Sigmoid colon (tissue), 7 donors: ENCODE data around the gene PRR7. TPM values are rescaled to one million over a fixed set of nuclear protein-coding genes. Genes with fewer than 3 reads are reported as not detected.

Experiments used
- DNase-seq: peaks from one replicate; pipeline ENCODE4 v3.0.0-alpha.2; 2019
- H3K27ac ChIP-seq, 4 donors: fragments of 200-600 bp; sonication (generic); one replicate each; pipeline ENCODE4 v1.5.1; 2016 to 2019; ENCODE audit warnings: mild to moderate bottlenecking in 1 of 4
- H3K27me3 ChIP-seq, 3 donors: fragments of 200-600 bp; sonication (generic); one replicate each; pipeline ENCODE4 v1.5.1; 2019; ENCODE audit warnings: mild to moderate bottlenecking in 1 of 3
- H3K36me3 ChIP-seq, 4 donors: fragments of 200-600 bp; sonication (generic); one replicate each; pipeline ENCODE4 v1.5.1; 2016 to 2019
- H3K4me1 ChIP-seq, 4 donors: fragments of 200-600 bp; sonication (generic); one replicate each; pipeline ENCODE4 v1.5.1; 2017 to 2019
- H3K4me3 ChIP-seq, 4 donors: fragments of 200-600 bp; sonication (generic); one replicate each; pipeline ENCODE4 v1.5.1; 2017 to 2019; ENCODE audit warnings: mild to moderate bottlenecking in 2 of 4, moderate library complexity in 1 of 4
- H3K9me3 ChIP-seq, 4 donors: fragments of 200-600 bp in 3 of 4; sonication (generic) in 3 of 4; one replicate each; pipeline versions ENCODE4 v1.5.1 to v1.6.1; 2013 to 2019
- EP300 ChIP-seq, 4 donors: sonication (generic); formaldehyde crosslinking; IDR thresholded peaks; one replicate each; pipeline ENCODE4 v1.6.1; 2017; ENCODE audit warnings: antibody characterized with exemption in 4 of 4
- POLR2A ChIP-seq, 2 donors: fragments of 450-650 bp; IDR thresholded peaks; one replicate each; pipeline ENCODE4 v1.6.1; 2016; ENCODE audit warnings: antibody characterized with exemption in 2 of 2, mild to moderate bottlenecking in 2 of 2, moderate library complexity in 2 of 2
- POLR2AphosphoS5 ChIP-seq, 4 donors: sonication (generic); formaldehyde crosslinking; IDR thresholded peaks; one replicate each; pipeline ENCODE4 v1.6.1; 2017; ENCODE audit warnings: antibody characterized with exemption in 4 of 4
- WGBS, 2 donors: extraction: QIAGEN DNeasy Blood & Tissue Kit; methylation state at CpG; one replicate each; pipeline ENCODE4 v1.1.7; 2013; 5-methylcytosine and 5-hydroxymethylcytosine counted together
- intact Hi-C: fragments of 100-400 bp; cut with DNase I; formaldehyde crosslinking; loops from one replicate; pipeline ENCODE4 v1.15.1; 2023
- polyA plus RNA-seq, 3 donors: library from polyadenylated mRNA; stranded (reverse); fragments of 200-250 nt; gene quantifications; one replicate each; pipeline ENCODE4 v1.2.3, GENCODE V29; 2013
- total RNA-seq, 4 donors: library from RNA; depleted of rRNA; stranded (reverse); fragments of >200 nt; gene quantifications; one replicate each; pipeline ENCODE4 v1.1.0, GENCODE V29; 2016
- TF ChIP-seq, protein P1 (sequence below), 4 experiments: fragments of 450-650 bp in 3 of 4; fragments of 200-600 bp in 1 of 4; IDR thresholded peaks; one replicate each; pipeline ENCODE4 v1.5.1; 2016 to 2019; ENCODE audit warnings: antibody characterized with exemption in 4 of 4, mild to moderate bottlenecking in 3 of 4, moderate library complexity in 2 of 4
- donor health status: healthy with polysubstance abuse.
- donor health status: Bipolar disorder and iron deficiency.
- donor health status: healthy.

The PRR7 gene
- total and polyA plus RNA-seq, 7 donors: 0.82 to 3.7 (median 2.2) TPM; not detected in 2

DNA sequence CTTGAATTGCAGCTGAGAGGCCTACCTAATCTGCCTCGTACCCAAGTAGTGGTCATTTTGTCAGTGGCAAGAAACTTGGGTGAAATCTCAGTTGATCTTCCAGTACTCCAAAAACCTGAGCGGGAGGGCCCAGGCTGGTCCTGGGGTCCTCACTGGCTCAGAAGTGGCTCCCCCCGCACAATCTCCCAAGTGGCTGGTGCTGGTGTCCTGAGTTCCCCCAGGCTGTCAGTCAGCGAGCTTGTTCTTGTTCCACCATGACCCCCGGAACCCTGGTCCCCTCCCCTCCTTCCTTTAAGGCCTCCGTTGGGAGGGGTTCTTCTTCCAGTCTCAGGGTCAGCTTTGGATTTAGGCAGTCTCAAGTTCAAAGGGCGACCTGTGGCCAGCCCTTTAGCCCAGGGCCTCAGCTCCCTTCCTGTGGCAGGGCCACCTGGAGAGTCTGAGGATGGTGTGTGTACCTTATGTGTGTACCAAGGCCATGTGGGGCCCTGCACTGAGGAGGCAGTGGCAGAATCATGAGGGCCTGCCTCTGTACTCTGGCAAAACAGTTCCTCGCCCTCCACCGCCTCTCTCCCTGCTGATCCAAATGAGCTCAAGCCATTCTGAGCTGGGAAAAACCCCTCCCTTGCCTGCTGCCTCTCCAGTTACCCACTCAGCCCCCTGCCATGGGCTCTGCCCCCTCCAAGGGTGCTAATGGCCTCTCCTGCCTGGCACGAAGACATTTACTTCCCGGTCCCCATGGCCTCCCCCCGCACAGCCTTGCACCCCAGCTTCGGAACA, 31.3 kb downstream of the PRR7 start:
- Histone ChIP-seq H3K36me3 (peaks cover 0 to 14% (median 5%) of the 10 kb centered on the region in 4 donors), H3K9me3 (no peaks in the 10 kb centered on the region), H3K27ac (peak overlapping the region; percentile 95 to 99 (median 96)), H3K27me3 (no peaks in the 10 kb centered on the region), H3K4me1 (peaks cover 0 to 93% (median 89%) of the 10 kb centered on the region in 4 donors), H3K4me3 (no peak overlapping the region)
- intact Hi-C loops: no loop called here
- DNase-seq: no peak
- WGBS, 2 donors: 94% methylated on average over 13 of the region's 13 CpGs
- TF ChIP-seq, protein P1, sequence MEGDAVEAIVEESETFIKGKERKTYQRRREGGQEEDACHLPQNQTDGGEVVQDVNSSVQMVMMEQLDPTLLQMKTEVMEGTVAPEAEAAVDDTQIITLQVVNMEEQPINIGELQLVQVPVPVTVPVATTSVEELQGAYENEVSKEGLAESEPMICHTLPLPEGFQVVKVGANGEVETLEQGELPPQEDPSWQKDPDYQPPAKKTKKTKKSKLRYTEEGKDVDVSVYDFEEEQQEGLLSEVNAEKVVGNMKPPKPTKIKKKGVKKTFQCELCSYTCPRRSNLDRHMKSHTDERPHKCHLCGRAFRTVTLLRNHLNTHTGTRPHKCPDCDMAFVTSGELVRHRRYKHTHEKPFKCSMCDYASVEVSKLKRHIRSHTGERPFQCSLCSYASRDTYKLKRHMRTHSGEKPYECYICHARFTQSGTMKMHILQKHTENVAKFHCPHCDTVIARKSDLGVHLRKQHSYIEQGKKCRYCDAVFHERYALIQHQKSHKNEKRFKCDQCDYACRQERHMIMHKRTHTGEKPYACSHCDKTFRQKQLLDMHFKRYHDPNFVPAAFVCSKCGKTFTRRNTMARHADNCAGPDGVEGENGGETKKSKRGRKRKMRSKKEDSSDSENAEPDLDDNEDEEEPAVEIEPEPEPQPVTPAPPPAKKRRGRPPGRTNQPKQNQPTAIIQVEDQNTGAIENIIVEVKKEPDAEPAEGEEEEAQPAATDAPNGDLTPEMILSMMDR (IDR thresholded peaks at IDR 0.05): no peak
- TF ChIP-seq POLR2AphosphoS5 (IDR thresholded peaks at IDR 0.05): peak in 2 of 4 donors; percentile 49 to 60
- TF ChIP-seq POLR2A (IDR thresholded peaks at IDR 0.05): no peak
- TF ChIP-seq EP300 (IDR thresholded peaks at IDR 0.05): no peak

GRCh38 chr5:177478711-177479646, 32.4 kb downstream of the PRR7 start:
- no peaks in the 10 kb centered on the region for H3K27me3 ChIP-seq
- H3K27ac ChIP-seq: peak overlapping the region; percentile 95 to 99 (median 96)
- DNase-seq: peak; percentile 97
- no peaks in the 10 kb centered on the region for H3K9me3 ChIP-seq
- H3K36me3 ChIP-seq: peaks cover 8 to 25% (median 16%) of the 10 kb centered on the region in 4 donors
- WGBS, 2 donors: 42 to 67% methylated on average over 18 of the region's 18 CpGs
- intact Hi-C loops: no loop called here
- H3K4me1 ChIP-seq: peaks cover 0 to 98% (median 96%) of the 10 kb centered on the region in 4 donors
- TF ChIP-seq POLR2A (IDR thresholded peaks at IDR 0.05) (no peak), POLR2AphosphoS5 (IDR thresholded peaks at IDR 0.05) (peak; percentile 85 to 94 (median 90)), EP300 (IDR thresholded peaks at IDR 0.05) (peak in 1 of 4 donors; percentile 39)
- TF ChIP-seq, protein P1 (IDR thresholded peaks at IDR 0.05): no peak
- no peak overlapping the region for H3K4me3 ChIP-seq

- no peak for DNase-seq
- no peak for TF ChIP-seq POLR2A (IDR thresholded peaks at IDR 0.05)
- peak in 2 of 4 donors; percentile 1 to 4 for TF ChIP-seq POLR2AphosphoS5 (IDR thresholded peaks at IDR 0.05)
- TF ChIP-seq, protein P1 (IDR thresholded peaks at IDR 0.05): no peak
- Histone ChIP-seq H3K9me3 (no peaks in the 10 kb centered on the region), H3K36me3 (peaks cover 9 to 33% (median 19%) of the 10 kb centered on the region in 4 donors), H3K27me3 (no peaks in the 10 kb centered on the region), H3K27ac (peak overlapping the region; percentile 95 to 99 (median 96)), H3K4me1 (peaks cover 0 to 98% (median 97%) of the 10 kb centered on the region in 4 donors), H3K4me3 (no peak overlapping the region)
- intact Hi-C loops: no loop called here
- 71 to 79% methylated on average over 14 of the region's 14 CpGs for WGBS, 2 donors
Measured at GRCh38 chr5:177479774-177480173, 33.2 kb downstream of the PRR7 start.

DNA sequence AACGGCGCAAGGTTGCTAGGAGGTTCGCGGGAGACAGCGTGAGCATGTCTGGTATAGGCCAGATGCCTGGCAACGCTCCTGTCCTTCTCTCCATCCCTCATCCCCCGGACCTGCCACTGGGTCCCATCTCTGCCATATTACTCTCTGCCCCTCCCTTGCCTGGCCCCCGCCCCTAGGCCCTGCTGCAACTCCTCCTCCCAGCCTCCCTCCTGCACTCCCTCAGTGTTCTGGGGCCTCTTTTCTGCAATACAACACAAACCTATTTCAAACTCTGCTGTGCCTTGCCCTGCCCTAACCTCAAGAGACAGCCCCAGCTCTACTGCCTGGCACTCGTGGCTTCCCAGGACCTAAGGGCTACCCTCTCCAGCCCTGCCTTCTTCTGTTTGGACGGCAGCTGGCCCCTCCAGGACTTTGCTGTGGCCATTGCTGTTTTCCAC, 35.8 kb downstream of the PRR7 start:
- H3K9me3 ChIP-seq: no peaks in the 10 kb centered on the region
- H3K27ac ChIP-seq: peak overlapping the region; percentile 95 to 99 (median 96)
- no peak for DNase-seq
- H3K4me3 ChIP-seq: no peak overlapping the region
- 92 to 93% methylated on average over 10 of the region's 10 CpGs for WGBS, 2 donors
- peaks cover 15 to 55% (median 34%) of the 10 kb centered on the region in 4 donors for H3K36me3 ChIP-seq
- H3K4me1 ChIP-seq: peaks cover 0 to 95% (median 88%) of the 10 kb centered on the region in 4 donors
- TF ChIP-seq EP300 (IDR thresholded peaks at IDR 0.05) (no peak), POLR2AphosphoS5 (IDR thresholded peaks at IDR 0.05) (peak in 3 of 4 donors; percentile 16 to 34 (median 27)), POLR2A (IDR thresholded peaks at IDR 0.05) (no peak)
- TF ChIP-seq, protein P1 (IDR thresholded peaks at IDR 0.05): no peak
- intact Hi-C loops: no loop called here
- no peaks in the 10 kb centered on the region for H3K27me3 ChIP-seq
